Esophagus squamous epithelium (tissue), 5 donors: Measurements from ENCODE around the gene KIF26B. TPM values are rescaled to one million over a fixed set of nuclear protein-coding genes. Genes with fewer than 3 reads are reported as not detected.

Experiments
- DNase-seq: peaks from one replicate; lab custom pipeline; 2025; lab: John Stamatoyannopoulos, UW
- H3K27ac ChIP-seq, 4 donors: fragments of 200-600 bp; sonication (generic); one replicate each; pipeline ENCODE4 v1.5.1; 2016 to 2019; ENCODE audit warnings: mild to moderate bottlenecking in 1 of 4
- H3K27me3 ChIP-seq, 4 donors: fragments of 200-600 bp; sonication (generic); 1 replicate in 3 of 4; 2 replicates in 1 of 4; pipeline versions ENCODE4 v1.5.1 to v1.6.0; 2017 to 2021; ENCODE audit warnings: antibody characterized with exemption in 1 of 4
- H3K36me3 ChIP-seq, 3 donors: fragments of 200-600 bp; sonication (generic); one replicate each; pipeline ENCODE4 v1.5.1; 2016 to 2019
- H3K4me1 ChIP-seq, 3 donors: fragments of 200-600 bp; sonication (generic); one replicate each; pipeline ENCODE4 v1.5.1; 2017 to 2019
- H3K4me3 ChIP-seq, 4 donors: fragments of 200-600 bp; sonication (generic); 1 replicate in 3 of 4; 2 replicates in 1 of 4; pipeline ENCODE4 v1.5.1; 2016 to 2019; ENCODE audit warnings: mild to moderate bottlenecking in 2 of 4, moderate library complexity in 1 of 4
- H3K9me3 ChIP-seq, 3 donors: fragments of 200-600 bp; sonication (generic); one replicate each; pipeline ENCODE4 v1.5.1; 2016 to 2019
- POLR2A ChIP-seq, 4 donors: fragments of 450-650 bp; IDR thresholded peaks; one replicate each; pipeline ENCODE4 v1.6.1; 2017; ENCODE audit warnings: antibody characterized with exemption in 4 of 4, mild to moderate bottlenecking in 4 of 4, moderate library complexity in 3 of 4
- WGBS, 2 donors: methylation state at CpG; one replicate each; pipeline ENCODE4 v1.1.5; 2018; 5-methylcytosine and 5-hydroxymethylcytosine counted together
- intact Hi-C: fragments of 100-400 bp; cut with DNase I; formaldehyde crosslinking; loops from one replicate; pipeline ENCODE4 v1.15.0; 2022
- total RNA-seq, 4 donors: library from RNA; depleted of rRNA; stranded (reverse); fragments of >200 nt; gene quantifications; one replicate each; pipeline ENCODE4 v1.1.0, GENCODE V29; 2016
- TF ChIP-seq, protein P1 (sequence below), 6 experiments: fragments of 450-650 bp in 4 of 6; fragments of 200-600 bp in 2 of 6; sonication (generic) in 2 of 6; IDR thresholded peaks; one replicate each; pipeline ENCODE4 v1.5.1; 2016 to 2019; ENCODE audit warnings: antibody characterized with exemption in 6 of 6, mild to moderate bottlenecking in 4 of 6, moderate library complexity in 4 of 6
- donor health status: DM: yes; HTN: yes; CAD: no.

Gene KIF26B
- total RNA-seq, 4 donors from 2014 or later, result 0.23 to 2.7 (median 1.0) TPM

- Histone ChIP-seq H3K27ac (no peak overlapping the region), H3K4me3 (peak overlapping the region; percentile 48 to 79 (median 56)), H3K27me3 (peaks cover 0 to 87% (median 0%) of the 10 kb centered on the region in 4 donors), H3K9me3 (no peaks in the 10 kb centered on the region), H3K36me3 (no peaks in the 10 kb centered on the region), H3K4me1 (peaks cover 32 to 46% (median 37%) of the 10 kb centered on the region in 3 donors)
- TF ChIP-seq, protein P1, sequence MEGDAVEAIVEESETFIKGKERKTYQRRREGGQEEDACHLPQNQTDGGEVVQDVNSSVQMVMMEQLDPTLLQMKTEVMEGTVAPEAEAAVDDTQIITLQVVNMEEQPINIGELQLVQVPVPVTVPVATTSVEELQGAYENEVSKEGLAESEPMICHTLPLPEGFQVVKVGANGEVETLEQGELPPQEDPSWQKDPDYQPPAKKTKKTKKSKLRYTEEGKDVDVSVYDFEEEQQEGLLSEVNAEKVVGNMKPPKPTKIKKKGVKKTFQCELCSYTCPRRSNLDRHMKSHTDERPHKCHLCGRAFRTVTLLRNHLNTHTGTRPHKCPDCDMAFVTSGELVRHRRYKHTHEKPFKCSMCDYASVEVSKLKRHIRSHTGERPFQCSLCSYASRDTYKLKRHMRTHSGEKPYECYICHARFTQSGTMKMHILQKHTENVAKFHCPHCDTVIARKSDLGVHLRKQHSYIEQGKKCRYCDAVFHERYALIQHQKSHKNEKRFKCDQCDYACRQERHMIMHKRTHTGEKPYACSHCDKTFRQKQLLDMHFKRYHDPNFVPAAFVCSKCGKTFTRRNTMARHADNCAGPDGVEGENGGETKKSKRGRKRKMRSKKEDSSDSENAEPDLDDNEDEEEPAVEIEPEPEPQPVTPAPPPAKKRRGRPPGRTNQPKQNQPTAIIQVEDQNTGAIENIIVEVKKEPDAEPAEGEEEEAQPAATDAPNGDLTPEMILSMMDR (IDR thresholded peaks at IDR 0.05), result no peak
- no peak for TF ChIP-seq POLR2A (IDR thresholded peaks at IDR 0.05)
- 0% methylated on average over 28 of the region's 57 CpGs for WGBS, 2 donors
- no peak for DNase-seq
- intact Hi-C loops, result loop anchor here (5.0 kb wide), 1 partner anchor 847 kb away; no protein-coding TSS in a partner anchor
Measured at GRCh38 chr1:245155272-245156040, 671 bp downstream of the KIF26B start.

DNA sequence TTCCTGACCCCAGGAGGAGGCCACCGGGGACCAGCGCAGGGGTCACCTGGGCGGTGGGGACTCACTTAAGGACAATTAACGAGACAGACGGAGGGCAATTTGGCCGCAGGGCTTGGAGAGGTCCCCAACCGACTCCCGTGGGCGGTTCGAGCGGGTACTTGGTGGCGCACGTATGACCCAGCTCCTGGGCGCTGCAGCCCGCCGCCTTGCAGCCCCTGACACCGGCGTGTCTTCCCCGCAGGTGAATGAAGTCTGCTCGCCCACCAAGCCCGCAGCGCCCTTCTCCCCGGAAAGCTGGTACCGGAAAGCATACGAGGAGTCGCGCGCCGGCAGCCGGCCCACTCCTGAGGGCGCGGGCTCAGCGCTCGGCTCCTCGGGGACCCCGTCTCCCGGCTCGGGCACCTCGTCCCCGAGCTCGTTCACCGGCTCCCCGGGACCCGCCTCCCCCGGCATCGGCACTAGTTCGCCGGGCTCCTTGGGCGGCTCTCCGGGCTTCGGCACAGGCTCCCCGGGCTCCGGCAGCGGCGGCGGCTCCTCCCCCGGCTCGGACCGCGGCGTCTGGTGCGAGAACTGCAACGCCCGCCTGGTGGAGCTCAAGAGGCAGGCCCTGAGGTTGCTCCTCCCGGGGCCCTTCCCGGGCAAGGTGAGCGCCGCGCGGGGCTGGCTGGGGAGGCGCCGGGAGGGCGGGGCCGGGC is 1.4 kb downstream of the KIF26B start:
- no peaks in the 10 kb centered on the region for H3K36me3 ChIP-seq
- intact Hi-C loops, result loop anchor here (5.0 kb wide), 1 partner anchor 846 kb away; no protein-coding TSS in a partner anchor
- peaks cover 32 to 46% (median 37%) of the 10 kb centered on the region in 3 donors for H3K4me1 ChIP-seq
- no peak for DNase-seq
- H3K27me3 ChIP-seq, result peaks cover 0 to 80% (median 0%) of the 10 kb centered on the region in 4 donors
- H3K4me3 ChIP-seq, result peak overlapping the region; percentile 48 to 79 (median 56)
- TF ChIP-seq, protein P1 (IDR thresholded peaks at IDR 0.05), result peak; percentile 62 to 93 (median 76)
- peak in 1 of 4 donors; percentile 22 for TF ChIP-seq POLR2A (IDR thresholded peaks at IDR 0.05)
- H3K9me3 ChIP-seq, result no peaks in the 10 kb centered on the region
- WGBS, 2 donors, result no CpG with 5 or more reads among the region's 74 CpGs
- H3K27ac ChIP-seq, result no peak overlapping the region

GRCh38 chr1:245156736-245157505 is 2.1 kb downstream of the KIF26B start:
- no peaks in the 10 kb centered on the region for H3K36me3 ChIP-seq
- TF ChIP-seq POLR2A (IDR thresholded peaks at IDR 0.05), result no peak
- TF ChIP-seq, protein P1 (IDR thresholded peaks at IDR 0.05), result no peak
- peaks cover 0 to 73% (median 0%) of the 10 kb centered on the region in 4 donors for H3K27me3 ChIP-seq
- intact Hi-C loops, result loop anchor here (5.0 kb wide), 1 partner anchor 845 kb away; no protein-coding TSS in a partner anchor
- no peaks in the 10 kb centered on the region for H3K9me3 ChIP-seq
- peak overlapping the region; percentile 48 to 79 (median 56) for H3K4me3 ChIP-seq
- WGBS, 2 donors, result 9 to 31% methylated on average over 4 to 13 of the region's 44 CpGs
- no peak for DNase-seq
- H3K27ac ChIP-seq, result no peak overlapping the region
- H3K4me1 ChIP-seq, result peaks cover 32 to 46% (median 37%) of the 10 kb centered on the region in 3 donors

GRCh38 chr1:245158913-245159312 is 4.1 kb downstream of the KIF26B start:
- WGBS, 2 donors, result 91 to 93% methylated on average over 3 of the region's 3 CpGs
- Histone ChIP-seq H3K4me3 (no peak overlapping the region), H3K36me3 (no peaks in the 10 kb centered on the region), H3K27ac (no peak overlapping the region), H3K27me3 (peaks cover 0 to 53% (median 0%) of the 10 kb centered on the region in 4 donors), H3K4me1 (peaks cover 24 to 34% (median 28%) of the 10 kb centered on the region in 3 donors), H3K9me3 (no peaks in the 10 kb centered on the region)
- intact Hi-C loops, result loop anchor here (5.0 kb wide), 1 partner anchor 843 kb away; no protein-coding TSS in a partner anchor
- TF ChIP-seq, protein P1 (IDR thresholded peaks at IDR 0.05), result no peak
- no peak for TF ChIP-seq POLR2A (IDR thresholded peaks at IDR 0.05)
- no peak for DNase-seq
